K562 treated with DMSO at 1 percent for 48 hours (cell line): ENCODE data around the gene PPP2R5A. TPM values are rescaled to one million over a fixed set of nuclear protein-coding genes. Genes with fewer than 3 reads are reported as not detected.

Experiments used
- total RNA-seq: library from RNA; unstranded; fragments of 300-600 nt; gene quantifications from 2 replicates; pipeline ENCODE4 v1.2.3, GENCODE V29; 2022; ENCODE audit warnings: low replicate concordance; ENCODE audit errors: extremely low read depth

Gene PPP2R5A
- total RNA-seq, result not detected in 2 replicates

DNA sequence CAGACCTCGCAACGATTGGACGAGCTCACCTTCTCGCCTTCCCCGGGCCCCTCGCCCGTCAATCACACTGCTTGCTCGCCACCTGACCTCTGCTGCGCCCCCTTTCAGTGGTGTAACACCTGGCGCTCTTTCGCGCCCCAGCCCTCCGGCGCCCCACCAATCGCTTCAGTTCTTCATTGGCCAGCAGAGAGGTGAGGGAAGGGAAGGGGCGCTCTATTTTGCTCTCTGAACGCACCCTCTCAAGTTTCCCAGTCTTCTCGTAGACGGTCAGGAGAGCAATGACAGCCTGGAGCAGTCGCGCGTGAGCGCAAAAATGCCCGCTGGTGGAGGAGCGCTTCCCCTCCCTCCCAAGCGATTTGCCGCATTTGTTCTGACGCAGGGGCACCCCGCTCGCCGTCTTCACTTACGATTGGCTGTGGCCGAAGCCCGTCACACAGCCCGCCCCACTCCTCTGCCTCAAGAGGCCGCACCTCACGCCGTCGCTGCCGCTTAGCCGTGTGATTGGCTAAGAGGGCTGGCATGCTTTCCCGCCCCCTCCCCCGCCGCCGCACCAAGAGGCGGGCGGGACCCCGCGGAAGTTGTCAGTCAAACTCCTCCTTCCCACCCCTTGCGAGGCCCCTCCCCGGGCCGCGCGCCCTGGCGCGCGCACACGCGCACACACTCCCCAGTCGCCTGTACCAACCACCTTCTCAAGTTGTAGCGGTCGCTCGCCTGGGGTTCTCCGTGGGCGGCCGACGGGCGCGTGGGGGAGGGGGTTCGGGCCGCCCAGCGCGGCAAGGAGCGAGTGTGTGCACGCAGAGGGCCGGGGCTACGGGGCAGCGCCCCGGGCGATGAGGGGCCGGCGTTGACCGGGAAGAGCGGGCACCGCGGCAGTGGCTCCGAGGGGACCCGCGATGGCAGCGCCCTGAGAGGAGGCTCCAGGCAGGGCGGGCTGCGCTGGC lies at the start of gene PPP2R5A:
PPP2R5A (plus strand) TSS at position 667 of the 941 bp plus-strand sequence. CDS start 701 bp downstream, outside the sequence.

Other genes starting within 250 kb of the PPP2R5A start
- gene INTS7, start 249.9 kb upstream of the PPP2R5A start, total RNA-seq, result not detected in 2 replicates
- gene DTL, start 249.7 kb upstream of the PPP2R5A start, total RNA-seq, result not detected in 2 replicates
- gene PACC1, start 129.5 kb downstream of the PPP2R5A start, total RNA-seq, result not detected in 2 replicates
- not detected in 2 replicates for gene NENF, start 147.5 kb downstream of the PPP2R5A start, total RNA-seq